Naive thymus-derived CD8-positive, alpha-beta T cell (primary cell): ENCODE results near the gene UBR4. TPM values are rescaled to one million over a fixed set of nuclear protein-coding genes. Genes with fewer than 3 reads are reported as not detected.

ENCODE experiments used
- ATAC-seq, 2 donors: fragments of 150-1000 bp; cut with Tn5 transposase in 1 of 2; sonication (Bioruptor Pico), chemical (Tn5 transposase) in 1 of 2; 1 replicate in 1 of 2; 2 replicates in 1 of 2; pipeline ENCODE4 v1.10.0; 2021; ENCODE audit warnings: mild to moderate bottlenecking in 2 of 2, moderate library complexity in 2 of 2
- POLR2A ChIA-PET: fragments of 350-600 bp; sonication (Branson Sonifier 250); formaldehyde crosslinking; loops from one replicate; lab custom pipeline; 2021; ENCODE audit warnings: antibody characterized with exemption; lab: Charles Lee
- DNase-seq, 10 donors: peaks; one replicate each; pipeline versions ENCODE4 v3.0.0 to v3.0.0-alpha.2; 2020 to 2022
- H3K27ac Mint-ChIP-seq, 10 donors: one replicate each; pipeline ENCODE4 v1.8.0; 2020 to 2022; ENCODE audit warnings: mild to moderate bottlenecking in 10 of 10, mixed read lengths in 10 of 10, moderate library complexity in 4 of 10, inconsistent platforms in 1 of 10
- H3K27me3 Mint-ChIP-seq, 5 donors: one replicate each; pipeline ENCODE4 v1.8.0; 2021 to 2022; ENCODE audit warnings: mixed read lengths in 5 of 5
- H3K36me3 Mint-ChIP-seq, 3 donors: one replicate each; pipeline ENCODE4 v1.8.0; 2020 to 2022; ENCODE audit warnings: mixed read lengths in 3 of 3, mild to moderate bottlenecking in 2 of 3, inconsistent platforms in 1 of 3
- H3K4me1 Mint-ChIP-seq, 4 donors: one replicate each; pipeline ENCODE4 v1.8.0; 2021 to 2022; ENCODE audit warnings: mixed read lengths in 4 of 4
- H3K4me3 Mint-ChIP-seq, 10 donors: one replicate each; pipeline ENCODE4 v1.8.0; 2020 to 2022; ENCODE audit warnings: mild to moderate bottlenecking in 10 of 10, mixed read lengths in 10 of 10, moderate library complexity in 6 of 10, inconsistent platforms in 1 of 10
- H3K9me3 Mint-ChIP-seq, 9 donors: one replicate each; pipeline ENCODE4 v1.8.0; 2020 to 2022; ENCODE audit warnings: mixed read lengths in 9 of 9, mild to moderate bottlenecking in 3 of 9, inconsistent platforms in 1 of 9, moderate library complexity in 1 of 9
- polyA plus RNA-seq, 3 donors: library from polyadenylated mRNA; unstranded; fragments of 300-500 nt; fragmentation: Illumina TruSeq; gene quantifications; one replicate each; pipeline ENCODE4 v1.2.3, GENCODE V29; 2021
- total RNA-seq, 8 experiments: library from RNA in 2 of 8; stranded (reverse) in 2 of 8; gene quantifications; one replicate each; pipeline ENCODE4 v1.2.3 and lab custom pipeline; 2021 to 2026

UBR4 gene
- total and polyA plus RNA-seq, 5 experiments from 2014 or later = 10.2 to 156 (median 23.0) TPM

DNA sequence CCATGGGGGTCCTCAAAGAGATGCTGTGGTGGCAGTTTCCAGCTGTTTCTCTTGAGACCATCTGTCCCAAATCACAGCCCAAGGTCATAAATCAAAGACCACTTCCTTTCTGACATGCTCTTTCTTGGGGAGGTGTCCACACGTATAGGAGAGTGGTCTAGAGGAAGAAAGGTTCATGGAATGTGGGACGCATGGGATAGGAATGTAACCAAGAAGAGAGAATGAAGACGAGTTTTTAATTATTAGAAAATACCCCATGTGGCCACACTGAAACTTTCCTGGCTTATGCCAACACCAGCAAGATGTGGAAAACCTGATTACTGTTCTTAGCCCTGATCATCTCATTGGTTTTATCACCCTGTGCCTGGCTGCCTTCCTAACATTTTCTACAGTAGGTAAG is 129.3 kb downstream of the UBR4 start:
- no peak overlapping the region for H3K27ac Mint-ChIP-seq
- peaks cover under 1 to 3% (median 2%) of the 10 kb centered on the region in 4 donors for H3K4me1 Mint-ChIP-seq
- no peaks in the 10 kb centered on the region for H3K27me3 Mint-ChIP-seq
- H3K9me3 Mint-ChIP-seq = no peaks in the 10 kb centered on the region
- peaks cover 8 to 98% (median 61%) of the 10 kb centered on the region in 3 donors for H3K36me3 Mint-ChIP-seq
- ATAC-seq = no peak
- H3K4me3 Mint-ChIP-seq = no peak overlapping the region
- no peak for DNase-seq
- POLR2A ChIA-PET = no interaction called here

DNA sequence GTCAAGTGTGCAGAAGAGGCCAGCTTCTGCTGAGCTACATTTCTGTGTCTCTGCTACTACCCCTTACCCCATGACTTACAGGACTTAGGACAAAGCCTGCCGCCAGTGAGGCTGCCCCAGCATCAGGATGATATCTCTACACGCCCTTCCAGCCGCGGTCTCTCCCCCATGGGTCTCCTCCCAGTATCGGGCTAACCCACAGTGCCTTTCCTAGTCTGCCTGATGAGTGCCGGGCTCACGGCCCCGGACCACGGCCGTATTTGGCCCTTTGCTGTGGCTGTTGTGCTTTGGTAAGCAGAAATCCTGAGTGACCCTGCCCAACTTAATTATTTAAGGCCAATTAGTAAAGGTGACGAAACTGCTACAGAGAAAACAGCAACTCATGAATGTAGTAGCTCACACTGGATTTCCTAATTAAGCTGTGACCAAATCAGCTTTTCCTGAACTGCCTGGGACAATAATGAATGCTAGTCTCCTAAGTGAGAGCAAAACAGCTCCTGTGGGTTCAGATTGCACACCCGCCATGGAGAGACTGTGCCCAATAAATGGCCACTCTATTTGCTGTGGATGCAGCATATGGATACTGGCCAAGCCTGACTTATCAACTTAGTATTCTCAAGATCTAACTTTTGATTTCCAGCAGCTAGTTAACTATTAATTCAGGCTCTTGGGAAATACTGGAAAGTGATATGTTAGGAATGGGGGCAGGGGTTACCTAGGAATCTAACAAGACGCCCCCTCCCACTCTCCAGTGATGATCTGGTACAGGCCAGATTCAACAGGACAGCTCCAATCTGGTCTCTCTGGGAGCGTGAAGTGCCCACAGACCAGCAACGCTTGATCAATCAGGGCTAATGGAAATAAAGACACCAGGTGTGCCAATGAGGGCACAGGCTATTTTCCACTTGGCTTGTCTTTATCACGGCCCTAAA is 130.3 kb downstream of the UBR4 start:
- Mint-ChIP-seq H3K27me3 (no peaks in the 10 kb centered on the region), H3K9me3 (no peaks in the 10 kb centered on the region), H3K4me1 (peaks cover 9 to 12% (median 10%) of the 10 kb centered on the region in 4 donors), H3K27ac (peak overlapping the region in 1 of 10 donors; percentile 16), H3K4me3 (no peak overlapping the region), H3K36me3 (peaks cover 12 to 97% (median 62%) of the 10 kb centered on the region in 3 donors)
- DNase-seq (peak in 1 of 10 donors; percentile 40), ATAC-seq (no peak)
- POLR2A ChIA-PET = no interaction called here

DNA sequence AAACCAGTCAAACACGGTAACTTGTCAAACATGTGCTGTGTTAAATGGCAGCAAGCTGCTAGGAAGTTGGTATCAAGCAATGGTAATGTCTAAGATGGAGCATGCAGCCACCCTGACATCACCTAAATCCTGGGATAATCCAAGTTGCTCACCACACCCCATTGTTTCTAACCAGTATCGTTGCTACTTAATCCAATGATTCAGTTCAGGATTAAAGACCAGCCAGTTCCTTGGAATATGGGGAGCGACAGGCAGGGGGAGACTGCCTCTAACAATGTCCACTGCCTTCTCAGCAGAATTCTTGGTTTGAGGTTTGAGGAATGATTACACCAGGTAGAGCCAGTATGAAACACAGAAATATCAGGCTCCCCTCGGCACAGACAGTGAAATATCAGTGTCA is 131.5 kb downstream of the UBR4 start:
- DNase-seq (no peak), ATAC-seq (no peak)
- Mint-ChIP-seq H3K4me1 (peaks cover 6 to 25% (median 23%) of the 10 kb centered on the region in 4 donors), H3K36me3 (peaks cover 12 to 86% (median 50%) of the 10 kb centered on the region in 3 donors), H3K4me3 (no peak overlapping the region), H3K9me3 (no peaks in the 10 kb centered on the region), H3K27ac (no peak overlapping the region), H3K27me3 (no peaks in the 10 kb centered on the region)
- POLR2A ChIA-PET = no interaction called here

DNA sequence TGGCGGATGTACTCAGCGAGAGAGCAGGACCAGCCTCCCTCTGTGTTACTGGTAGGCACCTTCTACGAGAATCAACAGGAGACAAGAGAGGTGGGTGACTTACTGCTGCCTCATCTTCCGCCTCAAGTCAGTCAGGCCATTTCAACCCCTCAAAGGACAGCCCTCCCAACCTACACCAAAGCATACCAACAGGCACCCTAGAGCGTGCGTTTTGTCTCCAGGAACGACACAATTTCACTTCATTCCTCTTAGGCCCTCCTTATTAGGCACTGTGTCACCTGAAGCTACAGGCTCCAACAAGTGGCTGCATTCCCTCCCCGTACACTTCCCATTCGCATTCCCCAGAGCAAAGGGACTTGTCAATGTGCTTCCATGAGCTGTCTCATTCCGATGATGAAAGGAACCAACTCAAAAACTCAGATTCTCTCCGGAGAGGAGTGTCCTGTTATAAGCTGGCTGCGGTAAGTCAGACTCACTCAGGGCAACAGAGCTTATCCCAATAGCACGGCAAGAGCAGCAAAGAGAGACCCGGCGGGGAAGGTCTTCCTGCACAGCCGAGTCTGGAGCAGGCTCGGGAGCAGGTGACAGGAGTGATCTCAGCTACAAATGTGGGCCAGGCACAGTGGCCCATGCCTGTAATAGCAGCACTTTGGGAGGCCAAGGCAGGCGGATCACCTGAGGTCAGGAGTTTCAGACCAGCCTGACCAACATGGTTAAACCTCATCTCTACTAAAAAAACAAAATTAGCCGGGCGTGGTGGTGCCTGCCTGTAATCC is 133.0 kb downstream of the UBR4 start:
- ATAC-seq (no peak), DNase-seq (no peak)
- no peak overlapping the region for H3K4me3 Mint-ChIP-seq
- peaks cover 11 to 73% (median 41%) of the 10 kb centered on the region in 3 donors for H3K36me3 Mint-ChIP-seq
- H3K27ac Mint-ChIP-seq = no peak overlapping the region
- POLR2A ChIA-PET = interaction anchor here (1.2 kb wide), 1 partner anchor 11 kb away, joined by 4 read pairs; no protein-coding TSS in a partner anchor
- H3K27me3 Mint-ChIP-seq = no peaks in the 10 kb centered on the region
- H3K4me1 Mint-ChIP-seq = peaks cover 11 to 37% (median 33%) of the 10 kb centered on the region in 4 donors
- H3K9me3 Mint-ChIP-seq = no peaks in the 10 kb centered on the region

DNA sequence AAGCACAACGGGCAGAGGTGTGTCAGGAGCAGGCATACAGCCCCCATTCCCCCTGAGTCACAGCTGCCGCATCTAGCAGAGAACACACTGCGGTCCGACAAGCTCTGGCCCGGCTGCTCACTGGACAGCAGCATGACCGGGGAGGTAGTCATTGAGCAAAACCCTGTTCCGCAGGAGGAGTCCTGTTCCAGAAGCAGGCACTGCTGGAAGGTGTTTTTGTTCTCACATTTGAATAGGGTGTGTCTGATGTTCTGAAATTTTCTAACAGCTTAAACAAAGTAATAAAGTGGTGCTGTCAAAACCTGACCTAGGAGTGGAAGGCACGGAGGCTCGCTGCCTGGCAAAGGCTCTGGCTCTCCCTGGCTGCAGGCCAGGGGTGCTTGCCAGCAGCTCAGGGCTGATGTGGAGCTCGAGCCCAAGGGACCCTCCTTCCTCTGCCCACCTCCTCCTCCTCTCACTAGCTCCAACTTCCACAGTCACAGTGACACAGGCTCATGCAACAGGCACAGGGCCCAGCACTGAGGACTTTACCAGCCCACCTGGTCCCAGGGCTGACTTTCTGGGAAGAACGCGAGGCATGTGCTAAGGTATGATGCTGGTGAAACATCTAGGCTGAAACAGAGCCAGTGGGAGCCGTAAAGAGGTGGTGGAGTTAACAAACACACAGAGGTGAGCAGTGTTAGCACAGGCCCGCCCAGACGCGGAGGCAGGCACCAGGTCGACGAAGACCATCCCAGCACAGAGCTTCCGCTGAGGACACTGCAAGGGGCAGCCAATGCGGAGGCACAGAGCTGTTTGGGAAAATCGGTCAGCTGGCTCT is 135.0 kb downstream of the UBR4 start:
- ATAC-seq = peak; percentile 16 to 29
- DNase-seq = peak in 2 of 10 donors; percentile 19 to 35
- H3K4me3 Mint-ChIP-seq = peak overlapping the region; percentile 56 to 83 (median 68)
- H3K9me3 Mint-ChIP-seq = no peaks in the 10 kb centered on the region
- peak overlapping the region in 9 of 10 donors; percentile 60 to 94 (median 75) for H3K27ac Mint-ChIP-seq
- peaks cover 15 to 49% (median 44%) of the 10 kb centered on the region in 4 donors for H3K4me1 Mint-ChIP-seq
- peaks cover 5 to 54% (median 33%) of the 10 kb centered on the region in 3 donors for H3K36me3 Mint-ChIP-seq
- H3K27me3 Mint-ChIP-seq = peaks cover 0 to 10% (median 0%) of the 10 kb centered on the region in 5 donors
- POLR2A ChIA-PET = interaction anchor here (0.5 to 3.5 kb wide), 11 partner anchors 23 to 173 kb away, joined by 3 to 19 read pairs (median 6); partner anchors contain the start of genes ALDH4A1 and IFFO2

DNA sequence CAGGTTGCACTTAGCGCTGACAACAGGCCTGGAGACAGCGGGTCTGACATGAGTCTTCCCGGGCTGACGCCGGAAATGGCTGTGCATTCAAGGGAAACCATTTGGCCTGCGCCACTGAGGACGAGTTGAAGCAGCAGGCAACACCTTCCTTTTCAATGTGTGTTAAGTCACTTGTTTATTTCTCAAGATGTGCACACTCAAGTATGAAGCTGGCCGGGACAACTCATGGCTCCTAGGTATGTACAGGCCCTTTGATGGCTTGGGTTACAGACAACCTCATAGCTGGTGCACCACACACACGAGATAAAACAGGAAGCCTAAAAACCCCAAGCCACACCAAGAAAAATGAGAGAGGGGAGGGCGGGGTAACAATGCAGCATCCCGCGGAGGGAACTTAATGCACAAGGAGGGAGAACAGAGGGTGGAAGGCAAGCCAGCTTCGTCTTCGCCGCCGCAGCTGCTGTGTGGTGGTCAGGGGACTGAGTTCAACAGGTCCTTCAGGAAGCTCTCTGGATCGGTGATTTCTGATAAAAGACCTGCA is 135.6 kb downstream of the UBR4 start:
- Mint-ChIP-seq H3K27me3 (peaks cover 0 to 13% (median 0%) of the 10 kb centered on the region in 5 donors), H3K4me1 (peaks cover 15 to 53% (median 45%) of the 10 kb centered on the region in 4 donors), H3K27ac (peak overlapping the region; percentile 12 to 94 (median 70)), H3K4me3 (peak overlapping the region; percentile 56 to 83 (median 68)), H3K9me3 (no peaks in the 10 kb centered on the region), H3K36me3 (peaks cover 5 to 47% (median 33%) of the 10 kb centered on the region in 3 donors)
- DNase-seq (peak; percentile 26 to 92 (median 78)), ATAC-seq (peak; percentile 96 to 98)
- POLR2A ChIA-PET = interaction anchor here (1.0 to 3.5 kb wide), 9 partner anchors 22 to 172 kb away, joined by 3 to 19 read pairs (median 8); partner anchors contain the start of genes ALDH4A1 and IFFO2

DNA sequence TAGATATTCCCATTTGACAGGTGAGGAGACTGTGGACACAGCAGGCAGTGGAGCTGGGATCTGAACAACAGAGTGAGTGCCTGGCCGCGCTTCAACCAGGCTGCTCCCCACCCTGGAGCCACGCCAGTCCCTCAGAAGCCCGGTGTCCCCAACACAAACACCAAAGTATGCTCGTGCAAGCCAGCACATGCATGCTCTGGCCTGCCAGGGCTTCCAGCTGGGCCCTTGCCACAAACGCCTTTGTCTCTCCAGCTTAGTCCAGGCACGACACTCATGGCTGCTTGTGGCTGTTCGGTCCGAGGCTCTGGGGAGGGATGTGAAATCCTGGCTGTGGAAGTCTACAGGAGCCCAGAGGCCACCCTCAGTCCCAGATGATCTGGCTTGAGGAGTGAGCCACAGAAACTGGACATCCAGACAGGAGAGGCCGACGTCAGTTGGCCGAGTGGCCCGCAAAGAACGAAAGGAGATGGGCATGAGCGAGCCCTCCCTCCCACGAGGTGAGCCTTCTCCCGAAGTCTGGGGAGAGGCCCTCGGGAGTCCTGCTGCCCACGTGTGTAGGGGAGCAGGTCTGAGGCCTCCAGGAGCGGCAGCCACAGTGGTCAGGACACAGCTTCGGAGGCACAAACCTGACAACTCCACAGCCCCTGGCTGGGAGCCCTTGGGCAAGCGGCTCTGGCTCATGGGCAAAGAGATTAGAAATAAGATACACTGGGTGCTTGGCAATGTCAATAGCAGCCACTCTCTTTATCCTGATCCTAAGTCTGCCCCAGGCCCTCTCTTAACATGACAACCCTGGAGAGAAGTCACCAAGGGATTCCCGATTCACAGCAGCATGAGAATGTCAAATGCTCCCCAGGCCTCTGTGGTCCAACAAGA is 136.5 kb downstream of the UBR4 start:
- H3K36me3 Mint-ChIP-seq = peaks cover 5 to 40% (median 30%) of the 10 kb centered on the region in 3 donors

DNA sequence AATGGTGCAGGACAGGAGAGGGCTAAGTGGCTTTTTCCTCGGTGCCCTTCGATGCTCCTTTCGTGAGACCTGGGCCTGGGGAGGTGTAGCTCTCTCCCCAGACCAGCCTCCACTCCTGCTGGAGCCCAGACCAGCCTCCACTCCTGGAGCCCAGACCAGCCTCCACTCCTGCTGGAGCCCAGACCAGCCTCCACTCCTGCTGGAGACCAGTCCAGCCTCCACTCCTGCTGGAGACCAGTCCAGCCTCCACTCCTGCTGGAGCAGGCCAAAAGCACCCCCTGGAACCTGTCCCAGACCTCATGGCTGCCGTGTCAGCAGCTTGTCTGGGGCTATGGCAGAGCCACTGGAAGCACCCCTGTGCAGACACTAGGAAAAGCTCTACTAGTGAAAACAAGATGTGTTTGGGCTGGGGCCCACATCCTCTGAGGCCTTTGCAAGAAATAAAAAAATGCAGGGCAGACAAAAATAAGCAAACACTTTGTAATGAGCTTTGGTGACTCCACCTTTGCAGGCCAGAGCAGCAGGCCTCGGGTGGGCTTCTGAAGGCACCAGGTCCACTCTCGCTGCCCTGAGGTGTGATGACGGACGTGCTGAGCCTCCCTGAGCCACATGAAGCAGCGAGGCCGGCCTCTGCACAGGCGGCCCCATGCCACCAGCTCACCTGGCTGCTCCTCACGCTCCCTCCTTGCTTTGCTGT is 137.6 kb downstream of the UBR4 start:
- Mint-ChIP-seq H3K27me3 (peaks cover 0 to 13% (median 0%) of the 10 kb centered on the region in 5 donors), H3K27ac (peak overlapping the region in 1 of 10 donors; percentile 43), H3K4me3 (peak overlapping the region in 4 of 10 donors; percentile 6 to 45 (median 30)), H3K36me3 (peaks cover 5 to 29% (median 20%) of the 10 kb centered on the region in 3 donors), H3K9me3 (no peaks in the 10 kb centered on the region), H3K4me1 (peaks cover 17 to 63% (median 51%) of the 10 kb centered on the region in 4 donors)
- POLR2A ChIA-PET = interaction anchor here (2.2 to 3.5 kb wide), 3 partner anchors 10 to 170 kb away, joined by 8 to 16 read pairs (median 15); partner anchors contain the start of gene ALDH4A1
- ATAC-seq (no peak), DNase-seq (no peak)

More for the DNA sequence above, 136.5 kb downstream of the UBR4 start:
- H3K9me3 Mint-ChIP-seq = no peaks in the 10 kb centered on the region
- peak overlapping the region; percentile 12 to 94 (median 72) for H3K27ac Mint-ChIP-seq
- peak in 1 of 2 donors; percentile 2 for ATAC-seq
- peaks cover 15 to 55% (median 46%) of the 10 kb centered on the region in 4 donors for H3K4me1 Mint-ChIP-seq
- H3K27me3 Mint-ChIP-seq = peaks cover 0 to 13% (median 0%) of the 10 kb centered on the region in 5 donors
- DNase-seq = peak in 1 of 10 donors; percentile 63
- POLR2A ChIA-PET = interaction anchor here (1.1 to 3.5 kb wide), 9 partner anchors 11 to 171 kb away, joined by 3 to 19 read pairs (median 8); partner anchors contain the start of genes ALDH4A1 and IFFO2
- peak overlapping the region in 9 of 10 donors; percentile 28 to 79 (median 63) for H3K4me3 Mint-ChIP-seq

DNA sequence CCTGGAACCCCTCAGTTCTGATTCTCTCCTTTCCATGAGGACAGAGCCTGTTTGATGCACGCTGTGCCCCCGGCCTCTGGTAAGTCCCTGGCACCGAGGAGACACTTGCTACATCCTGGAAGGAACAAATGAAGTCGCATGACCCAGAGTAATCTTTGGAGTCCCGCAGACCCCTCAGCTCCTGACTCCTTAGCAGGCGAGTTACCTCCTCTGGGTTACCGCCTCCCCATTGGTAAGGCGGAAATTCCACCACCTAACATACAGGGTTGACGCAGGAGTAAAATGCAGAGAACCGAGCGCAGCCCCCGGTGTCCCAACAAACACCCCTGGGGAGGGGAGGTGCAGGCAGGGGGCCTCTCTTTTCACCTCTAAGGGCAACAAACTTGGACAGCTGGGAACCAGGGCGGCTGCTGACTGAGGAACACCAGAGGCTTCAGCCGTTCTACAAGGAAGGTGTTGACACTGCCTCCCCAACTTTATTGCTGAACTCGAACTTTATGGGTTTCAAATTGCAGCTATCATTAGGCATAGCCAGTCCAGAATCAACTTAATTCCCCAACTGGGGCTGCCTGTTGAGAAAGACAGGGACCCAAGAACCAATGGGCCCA is 138.3 kb downstream of the UBR4 start:
- no peak for ATAC-seq
- peaks cover 17 to 63% (median 51%) of the 10 kb centered on the region in 4 donors for H3K4me1 Mint-ChIP-seq
- H3K36me3 Mint-ChIP-seq = peaks cover 5 to 22% (median 16%) of the 10 kb centered on the region in 3 donors
- H3K9me3 Mint-ChIP-seq = no peaks in the 10 kb centered on the region
- peak overlapping the region in 1 of 10 donors; percentile 32 for H3K4me3 Mint-ChIP-seq
- no peak for DNase-seq
- POLR2A ChIA-PET = interaction anchor here (0.5 to 3.5 kb wide), 4 partner anchors 9 to 1063 kb away, joined by 3 to 16 read pairs (median 6); no protein-coding TSS in a partner anchor
- peak overlapping the region in 1 of 10 donors; percentile 27 for H3K27ac Mint-ChIP-seq
- H3K27me3 Mint-ChIP-seq = peaks cover 0 to 13% (median 0%) of the 10 kb centered on the region in 5 donors
